HG02938 (cell line): Measurements from ENCODE around the gene GAREM1.

ENCODE experiments used
- ATAC-seq: cut with Tn5 transposase; IDR thresholded peaks from one replicate; pipeline ENCODE4 v1.9.1; 2021; ENCODE audit warnings: mild to moderate bottlenecking, moderate library complexity; ENCODE audit not compliant: unreplicated experiment

GAREM1 gene

DNA sequence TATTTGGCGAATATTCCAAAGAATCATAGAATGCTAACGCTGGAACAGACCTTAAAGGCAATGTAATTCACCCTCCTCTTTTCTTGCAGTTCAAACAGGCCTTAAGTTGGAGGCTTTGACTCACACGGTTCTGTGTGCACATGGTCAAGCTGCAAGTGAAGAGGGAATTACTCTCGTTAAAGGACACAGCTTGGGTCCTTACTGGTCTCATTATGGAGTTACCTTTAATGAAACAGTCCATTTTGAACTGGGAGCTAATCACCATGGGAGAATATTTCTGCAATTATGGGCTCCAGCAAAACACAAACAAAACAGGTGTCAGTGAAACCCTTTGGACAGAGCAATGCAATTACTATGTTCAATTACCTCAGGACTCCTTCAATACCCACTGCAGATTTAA is 135.5 kb downstream of the GAREM1 start:
- ATAC-seq: no peak

DNA sequence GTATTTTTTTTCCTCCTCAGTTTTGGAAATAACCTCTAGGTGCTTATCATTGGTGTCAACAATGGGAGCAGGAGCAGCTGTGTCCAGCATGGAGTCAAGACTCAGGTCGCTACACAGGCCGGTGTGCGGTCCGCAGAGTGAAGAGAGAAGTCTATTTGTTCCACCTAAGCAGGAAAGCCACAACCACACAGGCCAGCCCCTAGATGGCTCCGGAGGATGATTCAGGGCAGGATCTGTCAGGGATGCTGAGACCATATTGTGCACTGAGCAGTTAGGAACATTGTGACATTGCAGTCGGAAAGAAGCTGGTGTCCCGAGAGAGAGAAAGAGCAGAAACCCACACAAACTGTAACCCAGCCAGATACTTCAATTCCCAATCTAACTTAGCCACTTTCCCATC is 136.9 kb downstream of the GAREM1 start:
- ATAC-seq: no peak

DNA sequence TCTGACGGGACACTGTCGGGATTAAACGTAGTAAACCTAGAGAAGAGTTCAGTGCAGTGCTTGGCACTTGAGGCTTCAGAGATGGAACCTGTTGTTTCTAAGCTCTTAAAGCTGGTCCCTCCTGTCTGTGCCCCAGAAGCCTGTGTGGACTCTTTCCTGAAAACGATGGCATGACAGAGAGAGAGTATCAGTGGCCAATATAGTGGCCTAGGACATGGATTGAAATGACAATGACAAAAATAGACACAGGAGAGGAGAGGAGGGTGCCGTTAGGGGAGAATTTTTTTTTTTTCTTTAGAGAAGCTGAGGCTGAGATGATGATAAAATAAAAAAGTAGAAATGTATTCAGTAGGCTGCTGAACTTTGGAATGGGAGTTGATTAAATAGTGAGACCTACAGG is 138.0 kb downstream of the GAREM1 start:
- no peak for ATAC-seq

DNA sequence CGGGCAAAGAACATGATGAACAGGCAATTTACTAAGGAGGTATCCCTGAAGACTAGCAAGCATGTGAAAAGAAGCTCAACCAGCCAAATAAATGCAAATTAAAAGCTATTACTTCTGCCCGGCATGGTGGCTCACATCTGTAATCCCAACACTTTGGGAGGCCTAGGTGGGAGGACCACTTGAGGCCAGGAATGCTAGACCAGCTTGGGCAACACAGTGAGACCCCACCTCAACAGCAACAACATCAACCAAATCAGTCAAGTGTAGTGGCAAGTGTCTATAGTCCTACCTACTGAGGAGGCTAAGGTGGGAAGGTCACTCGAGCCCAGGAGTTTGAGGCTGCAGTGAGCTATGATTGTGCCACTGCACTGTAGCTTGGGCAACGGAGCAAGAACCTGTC is 141.7 kb downstream of the GAREM1 start:
- ATAC-seq: no peak

DNA sequence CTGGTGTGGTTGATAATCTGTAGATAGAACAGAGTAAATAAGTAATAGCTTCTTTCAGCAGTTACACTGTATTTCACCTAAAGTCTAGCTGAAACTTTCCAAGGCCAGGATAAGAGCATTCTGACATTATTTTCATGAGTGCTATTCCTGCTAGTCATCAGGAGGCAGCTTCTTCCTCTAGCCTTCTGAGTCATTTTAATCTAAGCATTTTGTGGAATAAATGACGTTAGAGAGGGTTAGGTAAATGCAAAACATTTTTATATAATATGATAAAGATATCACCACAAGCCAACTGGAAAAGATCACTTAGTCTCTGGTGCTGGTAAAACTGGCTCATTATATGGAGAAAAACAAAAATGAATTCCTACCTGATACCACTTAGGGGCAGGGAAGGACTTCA is 142.3 kb downstream of the GAREM1 start:
- no peak for ATAC-seq

DNA sequence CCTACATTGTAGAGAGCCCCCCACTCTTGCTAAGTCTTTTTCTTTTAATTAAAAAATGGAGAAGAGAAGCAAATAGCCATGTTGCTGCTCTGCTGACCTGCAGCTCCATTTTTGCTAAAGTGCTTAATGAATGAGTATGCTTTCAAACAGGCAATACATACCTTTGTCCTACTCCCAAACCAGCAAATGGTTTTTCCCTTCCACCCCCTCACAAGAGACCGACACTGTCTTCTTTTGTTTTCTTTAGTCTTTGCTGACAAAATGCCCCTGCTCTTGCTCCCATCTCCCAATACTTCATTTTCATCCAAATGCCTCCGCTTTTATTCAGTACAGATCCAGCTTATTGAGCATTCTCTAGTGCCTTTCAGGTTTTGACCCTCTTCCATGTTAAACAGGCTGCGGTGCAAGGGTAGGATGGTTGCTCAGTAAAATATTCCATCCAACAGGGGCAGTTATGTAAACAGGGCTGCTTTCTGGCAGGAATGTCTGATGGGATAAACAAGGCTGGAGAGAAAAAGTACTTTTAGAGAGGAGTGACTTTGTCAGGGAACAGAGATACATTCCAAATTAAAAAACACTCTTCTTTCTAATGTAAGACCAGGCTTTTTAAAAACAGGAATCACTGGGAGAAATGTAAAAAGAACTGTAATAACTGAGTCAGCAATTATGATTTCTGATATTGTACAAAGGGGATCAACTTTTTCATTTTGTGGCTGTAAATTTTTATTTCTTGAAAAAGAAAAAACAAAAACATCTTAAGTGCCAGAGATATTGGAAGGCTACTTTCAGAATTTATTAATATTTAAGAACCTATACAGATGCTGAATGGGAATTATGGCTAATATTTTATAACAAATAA is 144.0 kb downstream of the GAREM1 start:
- no peak for ATAC-seq

DNA sequence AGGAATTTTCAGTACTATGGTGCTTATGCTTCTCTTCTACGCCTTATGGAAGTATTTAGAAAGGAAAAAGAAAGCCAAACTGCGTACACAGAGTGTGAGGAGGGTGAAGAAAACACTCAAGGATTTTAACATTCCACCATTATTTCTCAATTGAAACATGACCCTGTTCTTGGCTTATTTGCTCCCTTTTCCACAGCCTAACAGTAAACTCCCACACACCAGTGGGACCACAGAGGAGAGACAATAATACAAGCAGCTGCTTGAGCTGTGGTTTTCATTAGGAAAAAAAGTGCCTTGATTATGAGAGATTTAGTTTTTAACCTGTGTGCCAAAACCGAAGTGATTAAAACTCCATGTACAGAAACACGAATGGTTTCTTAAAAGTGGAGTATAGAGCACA is 146.5 kb downstream of the GAREM1 start:
- no peak for ATAC-seq

DNA sequence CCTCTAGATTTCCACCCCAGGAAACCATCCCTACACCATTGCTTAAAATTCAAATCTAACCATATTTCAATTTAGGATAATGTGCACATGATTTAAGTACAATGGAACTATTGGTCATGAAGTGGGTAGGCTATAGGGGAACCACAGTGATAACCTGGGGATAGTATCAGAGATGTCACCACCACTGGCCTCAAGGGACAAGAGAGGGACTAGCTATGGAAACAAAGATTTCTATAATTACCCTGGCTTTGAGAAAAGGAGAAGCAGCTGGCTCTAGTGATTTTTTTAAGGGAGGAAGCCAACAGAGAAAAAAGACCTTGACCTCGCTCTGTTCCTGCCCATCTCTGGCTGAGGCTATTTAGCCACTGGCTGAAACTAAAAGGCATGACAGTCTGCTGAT is 148.9 kb downstream of the GAREM1 start:
- ATAC-seq: no peak

DNA sequence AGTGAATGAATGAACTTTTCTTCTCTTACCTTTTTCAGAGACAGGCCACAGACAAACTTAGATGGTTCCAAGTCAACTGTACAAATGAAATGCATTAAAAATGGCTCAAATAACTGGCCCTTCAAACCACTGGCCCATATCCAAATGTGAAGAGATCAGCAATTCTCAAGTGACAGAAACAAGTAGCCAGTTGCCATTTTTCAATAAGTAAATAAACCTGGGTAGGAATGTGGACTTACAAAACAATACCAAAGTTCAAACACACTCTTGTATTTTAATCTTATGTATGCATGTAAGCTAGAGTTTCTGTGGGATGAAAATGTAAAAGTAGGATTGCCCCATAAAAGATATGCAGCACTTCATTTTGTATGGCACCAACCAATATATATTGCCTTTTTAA is 151.6 kb downstream of the GAREM1 start:
- no peak for ATAC-seq

DNA sequence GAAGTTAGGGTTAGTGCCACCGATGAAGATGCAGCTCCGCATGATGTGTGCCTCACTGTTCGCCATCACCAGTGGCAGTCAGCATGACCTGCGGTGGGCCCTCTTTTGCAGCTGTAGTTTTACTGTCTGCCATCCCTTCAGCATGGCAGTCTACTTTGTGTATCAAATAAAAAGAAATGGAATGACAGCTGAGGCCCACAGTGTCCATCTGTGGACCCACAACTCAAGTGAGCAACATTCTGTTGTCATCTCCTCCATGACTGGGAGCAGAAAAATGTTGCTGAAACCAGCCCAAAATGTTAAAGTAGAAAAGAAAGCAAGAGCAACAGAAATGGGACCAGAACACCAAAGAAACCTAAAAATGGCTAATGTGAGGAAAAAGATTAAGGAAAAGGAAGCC is 152.1 kb downstream of the GAREM1 start:
- no peak for ATAC-seq

DNA sequence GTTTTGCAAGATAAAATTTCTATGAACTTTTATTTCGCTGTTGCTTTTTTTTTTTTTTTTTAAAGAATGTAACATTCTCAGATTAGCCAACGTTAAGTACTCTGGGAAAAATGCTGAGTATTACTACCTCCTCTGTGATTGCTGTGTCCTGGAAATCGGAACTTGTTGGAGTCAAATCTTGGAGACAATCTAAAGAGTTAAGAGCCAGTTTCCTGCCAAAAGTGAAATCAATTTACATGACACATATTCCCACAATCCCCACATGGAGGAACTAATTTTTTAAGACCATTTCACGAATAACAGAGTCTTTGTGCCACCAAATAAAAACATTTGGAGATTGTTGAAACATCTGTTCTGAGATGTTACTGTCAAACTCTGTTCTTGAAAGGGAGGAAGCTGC is 153.0 kb downstream of the GAREM1 start:
- no peak for ATAC-seq

DNA sequence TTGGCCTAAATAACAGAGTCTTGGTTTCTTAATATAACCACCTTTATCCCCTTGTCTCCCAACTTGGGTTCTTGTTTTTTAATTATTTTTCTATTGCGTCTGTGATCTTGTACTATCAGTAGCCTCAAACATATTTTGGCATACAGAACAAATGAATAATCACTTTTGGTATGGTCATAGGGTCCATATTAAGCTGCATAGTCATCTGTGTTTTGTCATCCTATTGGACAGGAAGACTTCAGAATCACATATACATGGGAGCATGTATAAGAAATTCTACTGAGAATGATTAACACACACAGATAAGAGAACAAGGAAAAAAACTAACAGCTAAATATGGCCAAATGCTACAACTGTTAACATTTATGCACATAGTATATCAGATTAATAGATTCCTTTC is 154.8 kb downstream of the GAREM1 start:
- ATAC-seq: no peak

DNA sequence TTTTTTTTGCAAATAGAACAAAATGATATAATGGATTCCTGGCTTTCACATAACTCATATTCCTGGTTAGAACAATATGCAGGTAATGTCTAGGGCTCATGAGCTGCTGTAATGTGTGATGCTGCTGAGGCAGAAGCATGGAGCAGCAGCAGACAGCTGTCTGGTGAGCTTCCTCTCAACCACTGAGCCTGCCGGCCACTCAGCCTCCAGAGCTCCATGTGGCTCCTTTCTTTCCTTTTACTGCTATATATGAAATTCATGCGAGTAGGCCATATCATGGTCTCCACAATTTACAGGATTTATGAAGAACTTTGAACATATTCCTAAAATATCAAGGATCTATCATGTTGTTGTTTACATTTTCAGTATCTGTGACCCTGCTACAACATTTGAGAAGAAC is 159.9 kb downstream of the GAREM1 start:
- no peak for ATAC-seq

DNA sequence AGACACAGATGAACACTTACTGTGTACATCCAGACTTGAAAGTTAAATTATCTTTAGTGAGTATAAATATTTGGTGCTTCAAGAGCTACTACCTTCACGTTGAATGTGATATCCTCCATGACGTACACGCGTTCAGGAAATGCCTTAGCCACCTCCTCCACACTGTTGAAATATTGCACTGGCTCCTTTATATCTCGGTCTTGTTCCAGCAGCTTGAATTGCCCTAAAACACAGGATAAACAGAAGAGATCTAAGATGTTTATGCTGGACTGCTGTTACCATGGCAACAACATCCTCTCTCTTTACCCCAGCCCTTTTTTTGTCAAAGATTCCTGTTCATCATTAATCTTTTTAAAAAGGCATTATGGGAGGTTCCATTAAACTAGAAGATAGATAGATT is 160.6 kb downstream of the GAREM1 start:
- ATAC-seq: no peak

DNA sequence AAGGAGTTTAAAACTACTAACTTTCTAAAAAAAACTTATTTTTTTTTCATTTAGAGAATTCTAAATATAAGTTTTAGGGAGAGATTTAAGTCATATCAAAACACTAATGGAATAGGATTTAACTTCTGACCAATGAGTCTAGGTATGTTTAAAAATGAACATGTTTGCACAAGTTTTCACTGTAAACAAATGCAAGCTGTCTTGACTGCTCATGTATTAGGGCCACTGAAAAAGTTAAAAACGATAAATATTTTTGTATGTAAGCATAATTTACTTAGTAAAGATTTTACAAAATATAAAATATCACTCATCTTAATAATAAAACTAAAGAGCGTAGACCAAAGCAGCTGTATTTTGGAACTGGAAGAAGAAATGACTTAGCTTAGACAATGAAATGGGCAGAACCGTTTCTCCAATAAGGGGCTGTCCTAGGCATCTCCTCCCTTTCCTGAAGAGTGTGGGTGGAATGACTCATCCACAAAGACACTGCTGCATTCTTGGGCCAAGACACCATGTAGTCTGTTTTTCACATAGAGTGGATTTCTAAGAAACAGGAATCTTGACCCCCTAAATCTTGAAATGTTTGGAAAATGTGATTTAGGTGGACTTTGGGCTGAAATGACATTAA is 162.1 kb downstream of the GAREM1 start:
- no peak for ATAC-seq

DNA sequence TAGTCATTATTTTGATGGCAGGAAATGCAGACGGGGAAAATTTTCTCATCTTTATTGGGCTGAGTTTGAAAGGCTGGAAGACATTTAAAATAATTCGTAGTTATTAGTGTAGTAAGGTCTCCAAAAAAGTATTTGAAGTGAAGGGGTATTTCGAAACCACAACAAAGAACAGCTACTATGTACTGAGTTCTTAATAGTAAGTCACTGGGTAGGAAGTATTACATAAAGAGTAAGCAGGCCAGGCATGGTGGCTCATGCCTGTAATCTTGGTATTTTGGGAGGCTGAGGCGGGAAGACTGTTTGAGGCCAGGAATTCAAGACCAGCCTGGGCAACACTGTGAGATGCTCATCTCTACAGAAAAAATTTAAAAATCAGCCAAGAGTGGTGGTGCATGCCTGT is 167.3 kb downstream of the GAREM1 start:
- no peak for ATAC-seq

DNA sequence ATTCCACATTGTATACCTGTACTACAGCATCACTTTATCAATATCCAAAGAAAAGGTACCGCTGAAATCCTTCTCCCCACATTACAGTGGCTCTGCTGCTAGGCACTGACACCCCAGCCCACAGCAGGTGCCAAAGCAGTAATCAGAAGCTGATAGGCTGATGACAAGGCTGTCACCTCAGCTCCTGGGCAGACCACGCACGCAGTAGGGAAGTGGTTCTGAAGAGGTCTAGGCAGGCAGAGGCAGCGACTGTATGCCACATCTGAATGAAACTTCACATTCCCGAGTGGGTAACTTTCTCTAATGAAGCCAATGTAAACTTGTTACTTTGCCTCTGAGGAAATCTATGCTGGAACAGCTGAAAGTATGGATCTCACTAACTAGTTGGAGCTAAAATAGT is 167.9 kb downstream of the GAREM1 start:
- no peak for ATAC-seq

DNA sequence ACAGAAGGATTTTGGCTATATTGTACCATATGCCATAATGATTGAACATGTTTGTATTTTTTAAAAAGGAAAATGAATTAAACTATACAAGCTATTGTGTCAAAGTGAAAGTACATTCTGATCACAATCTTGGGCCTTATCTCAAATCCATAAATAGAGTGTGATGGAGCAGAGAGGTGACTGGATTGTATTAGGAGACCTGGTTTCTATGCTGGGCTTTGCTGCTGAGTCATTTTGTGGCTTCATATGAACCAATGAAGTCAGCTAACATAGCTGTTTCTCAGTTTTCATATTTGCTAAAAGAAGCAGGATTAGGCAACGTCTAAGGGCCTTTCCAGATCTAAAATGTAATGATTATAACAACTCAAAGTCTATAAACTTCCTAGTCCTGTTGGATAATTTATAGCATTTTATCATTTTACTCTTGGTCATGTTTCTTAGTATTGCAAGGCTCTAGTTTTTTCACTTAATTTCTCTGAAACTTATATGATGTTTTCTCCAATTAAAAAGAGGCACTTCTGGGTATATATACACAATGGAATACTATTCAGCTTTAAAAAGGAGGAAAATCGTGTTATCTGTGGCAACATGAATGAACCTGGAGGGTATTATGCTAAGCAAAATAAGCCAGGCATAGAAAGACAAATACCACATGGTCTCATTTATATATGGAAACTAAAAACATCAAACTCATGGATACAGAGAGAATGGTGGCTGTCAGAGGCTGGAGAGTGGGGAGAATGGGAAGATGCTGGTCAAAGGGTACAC is 168.5 kb downstream of the GAREM1 start:
- ATAC-seq: peak; percentile 93

DNA sequence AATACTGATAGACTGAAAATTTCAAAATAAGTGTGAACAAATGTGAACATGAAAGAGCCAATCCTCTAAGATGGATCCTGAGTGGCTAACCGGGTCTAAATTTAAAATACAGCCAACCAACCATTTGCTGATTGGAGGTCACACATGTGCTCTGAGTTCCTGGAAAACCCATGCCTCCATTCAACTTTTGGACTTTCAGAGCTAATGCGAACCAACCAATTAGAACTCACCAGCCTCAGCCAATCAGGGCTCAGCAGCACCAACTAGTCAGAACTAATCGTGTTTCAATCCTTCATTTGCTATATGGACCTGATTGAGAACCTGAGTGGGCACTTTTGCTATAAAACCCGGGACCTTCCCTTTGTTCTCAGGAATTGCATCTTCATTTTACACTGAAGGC is 169.3 kb downstream of the GAREM1 start:
- ATAC-seq: no peak

DNA sequence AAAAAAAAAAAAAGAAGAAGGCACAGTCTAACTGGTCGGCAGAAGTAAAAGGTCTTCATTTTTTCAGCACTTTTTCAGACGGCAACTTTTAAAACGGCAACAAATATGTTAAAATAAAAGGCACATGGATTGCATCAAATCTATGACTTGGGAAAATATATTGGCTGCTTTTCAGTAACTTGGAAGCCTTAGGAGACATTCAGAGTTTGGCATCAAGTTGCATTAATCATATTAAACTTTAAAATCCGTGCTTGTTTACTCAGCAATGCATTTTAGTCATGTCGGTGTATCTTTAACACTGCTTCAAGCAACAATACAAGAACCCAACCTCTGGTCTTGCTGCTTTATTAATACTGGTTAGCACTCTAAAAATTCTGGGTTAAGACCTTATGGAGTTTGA is 169.8 kb downstream of the GAREM1 start:
- ATAC-seq: no peak

DNA sequence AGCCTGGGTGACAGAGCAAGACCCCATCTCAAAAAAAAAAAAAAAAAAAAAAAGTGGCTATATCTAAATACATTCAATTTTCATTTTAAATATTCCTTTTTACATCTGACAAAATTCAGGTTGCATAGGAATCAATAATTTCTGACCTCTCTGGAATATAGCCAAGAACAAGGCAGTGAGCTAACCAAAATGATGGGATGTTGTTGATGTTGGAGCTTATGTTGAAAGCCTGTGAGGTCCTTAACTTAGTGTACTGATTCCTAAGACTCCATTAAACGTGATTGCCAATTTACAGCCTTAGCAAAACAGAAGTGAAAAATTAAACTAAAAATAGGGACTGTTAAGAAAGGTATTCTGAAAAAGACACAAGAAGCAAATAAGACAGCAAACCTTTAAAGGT is 171.2 kb downstream of the GAREM1 start:
- ATAC-seq: no peak

DNA sequence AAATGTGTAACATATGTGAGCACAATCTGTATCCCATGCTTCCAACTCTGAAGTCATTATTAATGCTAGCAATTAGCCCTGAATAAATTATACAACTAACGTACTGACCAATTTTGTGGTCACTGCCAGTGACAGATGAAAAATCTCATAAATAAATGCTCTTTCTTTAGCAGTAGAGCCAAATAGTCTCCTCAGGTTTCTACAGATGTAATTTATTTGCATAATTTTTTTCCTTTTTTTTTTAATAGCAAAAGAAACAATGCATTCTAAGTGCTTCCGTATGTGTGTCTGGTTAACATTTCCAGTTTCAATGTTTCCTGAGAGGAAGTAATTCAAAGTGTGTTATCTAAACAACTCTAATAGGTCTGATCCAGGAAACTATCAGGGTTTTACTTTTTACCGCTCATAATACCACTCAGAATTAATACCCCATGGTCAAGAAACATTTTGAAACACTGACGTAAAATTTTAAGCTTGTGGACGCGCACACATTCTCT is 172.5 kb downstream of the GAREM1 start:
- no peak for ATAC-seq
